Bronchial epithelial cell (primary cell): ENCODE data around the gene CRB3. TPM values are rescaled to one million over a fixed set of nuclear protein-coding genes. Genes with fewer than 3 reads are reported as not detected.

Experiments used
- DNase-seq: peaks from one replicate; pipeline ENCODE4 v3.0.0-alpha.2; 2010; ENCODE audit warnings: low read depth
- FAIRE-seq: peaks from 2 replicates; lab custom pipeline; 2011; peaks lifted over from hg19 to GRCh38; lab: Jason Lieb, UNC
- H3K27me3 ChIP-seq: 2 replicates; pipeline ENCODE4 v1.5.1; 2011; ENCODE audit warnings: low read length; ENCODE audit not compliant: control insufficient read depth, insufficient read depth
- H3K36me3 ChIP-seq: 2 replicates; pipeline ENCODE4 v1.5.1; 2011; ENCODE audit warnings: low read length; ENCODE audit not compliant: control insufficient read depth, insufficient read depth
- H3K4me3 ChIP-seq: 2 replicates; pipeline ENCODE4 v1.5.1; 2011; ENCODE audit warnings: mild to moderate bottlenecking, low read depth, low read length, control low read depth
- total RNA-seq: library from RNA; depleted of rRNA; stranded (reverse); fragments of >200 nt; gene quantifications from 2 replicates; pipeline ENCODE4 v1.2.1, GENCODE V29; 2014
- TF ChIP-seq, protein P1 (sequence below): IDR thresholded peaks from 2 replicates; pipeline ENCODE4 v1.5.1; 2011; ENCODE audit warnings: mild to moderate bottlenecking, moderate library complexity, low read length, control low read depth, inconsistent platforms; ENCODE audit not compliant: insufficient read depth, severe bottlenecking

Gene CRB3
- total RNA-seq, 1 donor from 2014 or later: 49.5 TPM

DNA sequence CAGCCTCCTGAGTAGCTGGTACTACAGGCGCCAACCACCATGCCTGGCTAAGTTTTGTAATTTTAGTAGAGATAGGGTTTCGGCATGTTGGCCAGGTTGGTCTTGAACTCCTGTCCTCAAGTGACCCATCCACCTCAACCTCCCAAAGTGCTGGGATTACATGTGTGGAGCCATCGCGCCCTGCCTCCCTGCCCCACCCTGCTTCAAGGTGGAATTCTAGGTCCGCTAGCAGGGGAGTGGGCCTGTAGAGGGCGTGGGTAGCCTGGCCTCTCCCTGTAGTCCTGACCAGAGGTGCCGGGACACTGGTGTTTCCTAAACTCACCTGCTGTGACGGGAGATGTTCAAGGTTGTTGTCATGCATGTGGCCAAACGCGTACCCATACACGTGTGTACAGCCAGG lies 30.9 kb upstream of the CRB3 start:
- TF ChIP-seq, protein P1, sequence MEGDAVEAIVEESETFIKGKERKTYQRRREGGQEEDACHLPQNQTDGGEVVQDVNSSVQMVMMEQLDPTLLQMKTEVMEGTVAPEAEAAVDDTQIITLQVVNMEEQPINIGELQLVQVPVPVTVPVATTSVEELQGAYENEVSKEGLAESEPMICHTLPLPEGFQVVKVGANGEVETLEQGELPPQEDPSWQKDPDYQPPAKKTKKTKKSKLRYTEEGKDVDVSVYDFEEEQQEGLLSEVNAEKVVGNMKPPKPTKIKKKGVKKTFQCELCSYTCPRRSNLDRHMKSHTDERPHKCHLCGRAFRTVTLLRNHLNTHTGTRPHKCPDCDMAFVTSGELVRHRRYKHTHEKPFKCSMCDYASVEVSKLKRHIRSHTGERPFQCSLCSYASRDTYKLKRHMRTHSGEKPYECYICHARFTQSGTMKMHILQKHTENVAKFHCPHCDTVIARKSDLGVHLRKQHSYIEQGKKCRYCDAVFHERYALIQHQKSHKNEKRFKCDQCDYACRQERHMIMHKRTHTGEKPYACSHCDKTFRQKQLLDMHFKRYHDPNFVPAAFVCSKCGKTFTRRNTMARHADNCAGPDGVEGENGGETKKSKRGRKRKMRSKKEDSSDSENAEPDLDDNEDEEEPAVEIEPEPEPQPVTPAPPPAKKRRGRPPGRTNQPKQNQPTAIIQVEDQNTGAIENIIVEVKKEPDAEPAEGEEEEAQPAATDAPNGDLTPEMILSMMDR: no peak
- DNase-seq: no peak
- Histone ChIP-seq H3K4me3 (no peak overlapping the region), H3K36me3 (no peaks in the 10 kb centered on the region), H3K27me3 (no peaks in the 10 kb centered on the region)
- FAIRE-seq: no peak

DNA sequence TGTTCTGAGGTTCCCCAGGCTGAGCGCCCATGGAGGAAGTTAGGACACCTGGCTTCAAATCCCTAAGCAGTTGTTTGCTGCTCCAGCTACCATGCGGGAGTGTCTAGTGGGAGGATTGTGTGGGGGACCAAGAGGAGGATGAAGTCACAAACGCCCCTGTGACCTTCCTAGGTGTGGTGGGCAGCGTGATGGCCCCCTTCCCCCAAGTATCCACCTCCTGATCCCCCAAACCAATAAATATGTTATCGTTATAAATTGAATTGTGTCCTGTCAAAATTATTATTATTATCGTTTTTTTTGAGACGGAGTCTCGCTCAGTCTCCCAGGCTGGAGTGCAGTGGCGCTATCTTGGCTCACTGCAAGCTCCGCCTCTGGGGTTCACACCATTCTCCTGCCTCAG lies 30.4 kb upstream of the CRB3 start, which contains the start of gene SLC25A41:
SLC25A41 (minus strand) TSS at position 101 of the 400 bp plus-strand sequence; CDS start at position 31, 70 bp downstream.
- H3K27me3 ChIP-seq: no peaks in the 10 kb centered on the region
- DNase-seq: no peak
- no peak for FAIRE-seq
- TF ChIP-seq, protein P1: no peak
- no peak within 1 kb of the TSS for H3K4me3 ChIP-seq
- no peaks in the 10 kb centered on the region for H3K36me3 ChIP-seq

DNA sequence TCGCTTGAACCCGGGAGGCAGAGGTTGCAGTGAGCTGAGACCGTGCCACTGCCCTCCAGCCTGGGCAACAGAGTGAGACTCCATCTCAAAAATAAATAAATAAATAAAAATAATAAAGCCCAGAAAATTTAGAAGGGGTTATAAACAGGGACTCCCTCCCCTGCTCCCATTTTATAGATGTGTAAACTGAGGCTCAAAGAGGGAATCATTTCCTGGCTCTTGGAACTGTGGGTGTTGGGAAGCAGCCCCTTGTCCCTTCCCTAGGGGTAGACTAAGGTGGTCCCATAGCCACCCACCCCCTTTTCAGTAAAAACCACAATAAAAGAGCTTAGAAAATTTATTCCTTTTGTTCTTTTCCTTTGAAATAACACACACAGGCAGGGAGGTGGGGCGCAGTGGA lies 24.3 kb upstream of the CRB3 start:
- TF ChIP-seq, protein P1: no peak
- Histone ChIP-seq H3K36me3 (no peaks in the 10 kb centered on the region), H3K4me3 (no peak overlapping the region), H3K27me3 (no peaks in the 10 kb centered on the region)
- FAIRE-seq (no peak), DNase-seq (no peak)

DNA sequence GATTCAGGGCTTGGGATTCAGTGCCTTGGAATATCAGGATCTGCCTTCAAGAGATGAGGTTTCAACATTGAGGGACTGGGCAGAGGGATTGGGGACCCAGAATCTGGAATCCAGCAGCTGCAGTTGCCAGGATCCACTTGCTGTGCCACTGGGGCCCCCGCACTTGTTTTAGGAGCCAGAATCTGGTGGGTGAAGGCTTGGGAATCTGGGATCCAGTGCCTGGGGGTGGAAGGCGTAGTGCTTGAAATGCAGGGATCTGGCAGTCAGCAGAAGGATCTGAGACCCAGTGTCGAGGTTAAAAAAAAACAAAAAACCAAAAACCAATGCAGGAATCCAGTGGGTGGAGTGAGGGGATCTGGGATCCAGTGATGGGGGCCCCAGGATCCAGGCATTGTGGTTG lies 23.2 kb upstream of the CRB3 start:
- Histone ChIP-seq H3K36me3 (no peaks in the 10 kb centered on the region), H3K4me3 (no peak overlapping the region), H3K27me3 (no peaks in the 10 kb centered on the region)
- TF ChIP-seq, protein P1: no peak
- no peak for DNase-seq
- no peak for FAIRE-seq

DNA sequence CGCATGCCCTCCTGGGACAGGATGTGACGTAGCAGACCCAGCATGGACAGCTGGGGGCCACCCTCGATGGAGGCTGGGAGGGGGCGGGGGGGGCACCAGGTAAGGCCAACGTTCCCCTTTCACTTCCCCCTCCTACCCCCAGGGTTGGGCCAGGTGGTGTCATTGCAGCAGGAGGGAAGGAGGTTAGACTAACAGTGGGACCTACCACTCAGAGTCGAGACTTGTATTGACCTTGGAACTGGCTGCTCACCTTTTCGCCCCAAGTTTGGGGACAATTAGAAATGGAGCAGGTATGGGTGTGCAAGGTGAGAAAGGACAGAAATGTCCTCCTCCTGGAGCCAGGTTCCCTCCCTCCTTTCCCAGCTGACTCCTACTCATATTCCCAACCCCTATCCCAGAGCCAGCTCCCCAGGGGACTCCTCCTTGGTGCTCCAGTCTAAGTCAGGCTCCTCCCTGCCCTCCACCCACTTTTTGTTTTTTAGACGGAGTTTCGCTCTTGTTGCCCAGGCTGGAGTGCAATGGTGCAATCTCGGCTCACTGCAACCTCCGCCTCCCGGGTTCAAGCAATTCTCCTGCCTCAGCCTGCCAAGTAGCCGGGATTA lies 21.9 kb upstream of the CRB3 start:
- TF ChIP-seq, protein P1: no peak
- DNase-seq (no peak), FAIRE-seq (no peak)
- Histone ChIP-seq H3K4me3 (no peak overlapping the region), H3K36me3 (no peaks in the 10 kb centered on the region), H3K27me3 (no peaks in the 10 kb centered on the region)

DNA sequence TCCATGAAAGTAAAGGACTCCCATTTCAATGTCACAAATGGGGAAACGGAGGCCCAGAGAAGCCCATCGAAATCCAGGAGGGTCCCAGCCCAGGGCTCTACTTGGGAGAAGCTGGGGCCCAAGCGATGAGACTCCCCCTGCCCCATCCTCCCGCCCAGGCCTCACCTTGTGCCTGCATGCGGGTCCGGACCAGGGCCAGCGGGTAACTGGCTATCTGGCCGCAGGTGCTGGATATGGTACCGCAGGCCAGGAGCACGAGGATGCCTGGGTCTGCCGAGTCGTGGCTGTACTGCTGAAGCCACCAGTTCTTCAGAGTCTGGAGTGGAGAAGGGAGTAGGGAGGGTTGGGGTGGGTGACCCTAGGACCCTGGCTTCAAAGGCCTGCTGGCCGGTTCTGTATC lies 20.1 kb upstream of the CRB3 start:
- DNase-seq (no peak), FAIRE-seq (no peak)
- Histone ChIP-seq H3K4me3 (no peak overlapping the region), H3K27me3 (no peaks in the 10 kb centered on the region), H3K36me3 (no peaks in the 10 kb centered on the region)
- TF ChIP-seq, protein P1: no peak
